Measurements from ENCODE around the gene APOBEC3G. TPM values are rescaled to one million over a fixed set of nuclear protein-coding genes. Genes with fewer than 3 reads are reported as not detected.
"Not testable (repeated sequence)": the region's sequence is repeated elsewhere in the genome, so short reads cannot be mapped to it uniquely, and the experiment has no call there.

The APOBEC3G gene
- total and polyA plus RNA-seq, 12 donors, result 7.4 to 29.3 (median 15.7) TPM

- TF ChIP-seq POLR2A (IDR thresholded peaks at IDR 0.05) (no peak), CTCF (IDR thresholded peaks at IDR 0.05) (no peak)
- no peak overlapping the region for H3K27ac ChIP-seq
- no peak overlapping the region for H3K4me3 ChIP-seq
- no peaks in the 10 kb centered on the region for H3K36me3 ChIP-seq (replicated peaks in 1 of 2)
- H3K4me1 ChIP-seq (replicated peaks in 1 of 2), result no peaks in the 10 kb centered on the region
- H3K9me3 ChIP-seq (replicated peaks in 1 of 3), result no peaks in the 10 kb centered on the region
- 91 to 96% (median 95%) methylated on average over 14 of the region's 14 CpGs for WGBS, 4 donors
- no peaks in the 10 kb centered on the region for H3K27me3 ChIP-seq
- intact Hi-C loops (cut with DNase I), result no loop called here
- no peak for DNase-seq
These were observed 46.4 kb upstream of the APOBEC3G start for GRCh38 chr22:39030705-39031104.

- H3K4me1 ChIP-seq (replicated peaks in 1 of 2), result not testable (repeated sequence)
- WGBS, 4 donors, result 74 to 87% (median 76%) methylated on average over 12 to 16 of the region's 18 CpGs
These were observed 45.4 kb upstream of the APOBEC3G start for GRCh38 chr22:39031434-39032295.

GRCh38 chr22:39037071-39037470 lies 40.0 kb upstream of the APOBEC3G start:
- intact Hi-C loops (cut with DNase I); DNase-seq; H3K36me3 ChIP-seq (replicated peaks in 1 of 2); H3K27me3 ChIP-seq; H3K4me3 ChIP-seq; H3K9me3 ChIP-seq (replicated peaks in 1 of 3); H3K27ac ChIP-seq: not testable (repeated sequence)
- WGBS, 4 donors, result 25 to 58% (median 40%) methylated on average over 2 of the region's 2 CpGs
- H3K4me1 ChIP-seq (replicated peaks in 1 of 2), result peaks cover 6 to 10% of the 10 kb centered on the region in 2 donors

More at GRCh38 chr22:39031434-39032295, 45.4 kb upstream of the APOBEC3G start:
- H3K36me3 ChIP-seq (replicated peaks in 1 of 2); H3K4me3 ChIP-seq; H3K27me3 ChIP-seq; intact Hi-C loops (cut with DNase I); H3K27ac ChIP-seq; DNase-seq; H3K9me3 ChIP-seq (replicated peaks in 1 of 3): not testable (repeated sequence)

GRCh38 chr22:39039306-39040126 lies 37.6 kb upstream of the APOBEC3G start:
- Histone ChIP-seq H3K36me3 (replicated peaks in 1 of 2) (no peaks in the 10 kb centered on the region), H3K4me3 (no peak overlapping the region), H3K27ac (peak overlapping the region in 2 of 5 donors; percentile 84 to 90), H3K27me3 (no peaks in the 10 kb centered on the region), H3K4me1 (replicated peaks in 1 of 2) (peaks cover 7 to 11% of the 10 kb centered on the region in 2 donors), H3K9me3 (replicated peaks in 1 of 3) (no peaks in the 10 kb centered on the region)
- TF ChIP-seq CTCF (IDR thresholded peaks at IDR 0.05) (no peak), POLR2A (IDR thresholded peaks at IDR 0.05) (no peak)
- WGBS, 4 donors, result 92 to 97% (median 94%) methylated on average over 19 of the region's 19 CpGs
- DNase-seq, result no peak
- intact Hi-C loops (cut with DNase I), result no loop called here

- Histone ChIP-seq H3K4me1 (replicated peaks in 1 of 2) (peaks cover 7 to 11% of the 10 kb centered on the region in 2 donors), H3K27ac (peak overlapping the region in 4 of 5 donors; percentile 84 to 96 (median 87)), H3K4me3 (peak overlapping the region in 1 of 4 donors; percentile 70)
- H3K9me3 ChIP-seq (replicated peaks in 1 of 3); H3K36me3 ChIP-seq (replicated peaks in 1 of 2); H3K27me3 ChIP-seq; DNase-seq; intact Hi-C loops (cut with DNase I): not testable (repeated sequence)
- WGBS, 4 donors, result 26 to 51% (median 36%) methylated on average over 7 to 13 of the region's 14 CpGs
These were observed 36.9 kb upstream of the APOBEC3G start for GRCh38 chr22:39040155-39040537.

Data from adrenal gland (tissue), 12 donors.